ENCODE results near the gene REXO5.

Gene REXO5

DNA sequence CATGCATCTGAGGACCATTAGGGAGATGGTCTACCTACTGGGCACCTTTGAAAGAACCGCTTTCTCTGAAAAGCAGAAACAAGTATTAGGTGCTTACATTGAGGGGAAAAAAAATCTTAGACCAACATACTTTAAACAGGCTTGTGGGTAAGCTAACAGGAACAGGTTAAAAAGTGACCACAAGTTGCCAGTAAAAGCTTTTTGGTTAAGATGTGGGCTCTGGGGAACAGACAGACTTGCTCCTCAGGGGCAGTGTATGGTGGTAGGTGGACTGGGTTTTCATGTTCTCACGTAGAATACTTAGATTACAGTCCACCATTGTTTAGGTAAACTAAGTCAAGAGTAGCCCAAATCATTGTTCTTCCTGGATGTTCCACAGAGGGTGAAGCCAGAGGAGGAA lies 41.2 kb downstream of the REXO5 start:
- H3K27ac ChIP-seq = no peak overlapping the region
- TF ChIP-seq, protein P1, sequence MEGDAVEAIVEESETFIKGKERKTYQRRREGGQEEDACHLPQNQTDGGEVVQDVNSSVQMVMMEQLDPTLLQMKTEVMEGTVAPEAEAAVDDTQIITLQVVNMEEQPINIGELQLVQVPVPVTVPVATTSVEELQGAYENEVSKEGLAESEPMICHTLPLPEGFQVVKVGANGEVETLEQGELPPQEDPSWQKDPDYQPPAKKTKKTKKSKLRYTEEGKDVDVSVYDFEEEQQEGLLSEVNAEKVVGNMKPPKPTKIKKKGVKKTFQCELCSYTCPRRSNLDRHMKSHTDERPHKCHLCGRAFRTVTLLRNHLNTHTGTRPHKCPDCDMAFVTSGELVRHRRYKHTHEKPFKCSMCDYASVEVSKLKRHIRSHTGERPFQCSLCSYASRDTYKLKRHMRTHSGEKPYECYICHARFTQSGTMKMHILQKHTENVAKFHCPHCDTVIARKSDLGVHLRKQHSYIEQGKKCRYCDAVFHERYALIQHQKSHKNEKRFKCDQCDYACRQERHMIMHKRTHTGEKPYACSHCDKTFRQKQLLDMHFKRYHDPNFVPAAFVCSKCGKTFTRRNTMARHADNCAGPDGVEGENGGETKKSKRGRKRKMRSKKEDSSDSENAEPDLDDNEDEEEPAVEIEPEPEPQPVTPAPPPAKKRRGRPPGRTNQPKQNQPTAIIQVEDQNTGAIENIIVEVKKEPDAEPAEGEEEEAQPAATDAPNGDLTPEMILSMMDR (IDR thresholded peaks at IDR 0.05) = no peak
- no peak for TF ChIP-seq ZFX (IDR thresholded peaks at IDR 0.05; ENCODE audit: borderline replicate concordance)

GRCh38 chr16:20849589-20850390 lies 43.5 kb downstream of the REXO5 start:
- no peak for TF ChIP-seq ZFX (IDR thresholded peaks at IDR 0.05; ENCODE audit: borderline replicate concordance)
- TF ChIP-seq, protein P1 (IDR thresholded peaks at IDR 0.05) = peak; percentile 90
- no peak overlapping the region for H3K27ac ChIP-seq

- TF ChIP-seq ZFX (IDR thresholded peaks at IDR 0.05; ENCODE audit: borderline replicate concordance) = no peak
- TF ChIP-seq, protein P1 (IDR thresholded peaks at IDR 0.05) = no peak
- H3K27ac ChIP-seq = no peak overlapping the region
These were observed 44.7 kb downstream of the REXO5 start for GRCh38 chr16:20850981-20851380.

DNA sequence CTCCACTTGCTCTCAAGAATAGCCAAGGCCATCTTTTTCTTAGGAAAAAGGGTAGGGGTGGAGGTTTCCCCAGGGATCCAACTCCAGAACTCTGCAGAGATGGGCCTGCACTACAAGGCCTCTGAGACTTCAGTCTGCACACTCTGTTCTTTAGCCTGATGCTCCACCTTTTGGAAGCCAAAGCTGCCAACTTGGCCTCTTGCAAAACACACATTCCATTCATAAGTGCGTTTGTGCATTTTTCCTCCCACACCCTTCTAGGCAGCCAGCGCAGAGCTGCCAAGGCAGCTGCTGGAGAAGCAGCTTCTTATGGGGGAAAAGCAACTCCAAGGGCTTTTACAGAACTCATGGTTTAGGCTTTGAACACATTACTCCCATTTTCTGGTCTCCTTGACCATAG lies 45.3 kb downstream of the REXO5 start:
- no peak overlapping the region for H3K27ac ChIP-seq
- TF ChIP-seq ZFX (IDR thresholded peaks at IDR 0.05; ENCODE audit: borderline replicate concordance) = no peak
- TF ChIP-seq, protein P1 (IDR thresholded peaks at IDR 0.05) = no peak

DNA sequence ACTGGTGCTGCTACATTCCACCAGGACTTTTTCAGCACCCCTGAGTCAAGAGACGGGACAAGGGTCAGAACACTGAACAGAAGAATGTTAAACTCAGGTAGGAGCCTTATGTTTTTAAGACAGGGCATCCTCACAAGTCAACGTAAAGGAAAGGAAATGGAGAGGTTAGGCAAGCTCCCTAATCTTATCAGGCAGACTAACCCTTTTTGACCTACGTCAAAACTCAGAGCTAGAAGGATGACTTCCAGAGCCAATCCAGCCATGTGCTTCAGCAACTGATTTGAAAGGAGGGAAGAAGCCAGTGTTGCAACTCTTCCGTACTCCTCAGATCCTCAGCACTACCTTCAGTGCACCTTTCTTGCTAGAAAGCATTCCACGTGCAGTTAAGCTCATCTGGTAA lies 46.8 kb downstream of the REXO5 start:
- TF ChIP-seq, protein P1 (IDR thresholded peaks at IDR 0.05) = no peak
- no peak for TF ChIP-seq ZFX (IDR thresholded peaks at IDR 0.05; ENCODE audit: borderline replicate concordance)
- H3K27ac ChIP-seq = no peak overlapping the region

DNA sequence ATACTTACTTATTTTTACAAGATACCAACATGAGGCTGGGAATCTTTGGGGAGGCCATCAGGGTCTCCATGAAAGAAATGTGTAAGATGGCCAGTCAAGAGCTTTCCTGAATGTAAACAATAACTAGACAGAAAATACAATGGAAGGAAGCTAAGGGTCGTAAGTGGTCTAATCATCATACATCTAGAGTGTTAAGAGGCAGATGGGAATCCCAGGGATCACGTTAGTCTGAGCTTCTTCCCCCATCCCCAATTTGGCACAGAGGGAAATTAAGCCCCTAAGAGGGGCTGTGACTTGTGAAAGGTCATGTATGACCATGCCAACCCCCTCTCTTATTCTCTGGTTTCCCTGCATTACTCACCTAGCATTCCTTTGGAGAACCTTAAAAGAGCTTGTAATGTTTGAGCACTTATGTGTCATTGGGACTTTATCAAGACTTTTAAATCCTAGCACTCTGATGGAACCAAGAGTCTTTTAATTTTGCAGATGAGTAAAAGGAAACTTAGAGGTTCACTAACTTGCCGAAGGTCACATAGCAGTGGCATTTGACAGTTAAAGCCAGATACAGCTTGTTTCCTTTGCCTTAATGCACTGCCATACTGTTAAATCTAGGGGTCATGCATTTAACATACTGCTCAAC lies 47.8 kb downstream of the REXO5 start:
- no peak overlapping the region for H3K27ac ChIP-seq
- no peak for TF ChIP-seq ZFX (IDR thresholded peaks at IDR 0.05; ENCODE audit: borderline replicate concordance)
- TF ChIP-seq, protein P1 (IDR thresholded peaks at IDR 0.05) = no peak

GRCh38 chr16:20854963-20855362 lies 48.6 kb downstream of the REXO5 start:
- H3K27ac ChIP-seq = no peak overlapping the region
- TF ChIP-seq, protein P1 (IDR thresholded peaks at IDR 0.05) = no peak
- no peak for TF ChIP-seq ZFX (IDR thresholded peaks at IDR 0.05; ENCODE audit: borderline replicate concordance)

All from 22Rv1 (cell line).